Stimulated activated CD8-positive, alpha-beta memory T cell treated with anti-CD3 and anti-CD28 coated beads, Interleukin-15, amount 100 ng/mL, for 48 hours (primary cell): Measurements from ENCODE around the gene TPM1.
A peak's percentile ranks its signal among the peaks of the same experiment; 100 is the strongest.

Source experiments
- DNase-seq, 2 donors: peaks; one replicate each; pipeline ENCODE4 v3.0.0-alpha.2; 2020; ENCODE audit warnings: low read depth in 2 of 2

The TPM1 gene

DNA sequence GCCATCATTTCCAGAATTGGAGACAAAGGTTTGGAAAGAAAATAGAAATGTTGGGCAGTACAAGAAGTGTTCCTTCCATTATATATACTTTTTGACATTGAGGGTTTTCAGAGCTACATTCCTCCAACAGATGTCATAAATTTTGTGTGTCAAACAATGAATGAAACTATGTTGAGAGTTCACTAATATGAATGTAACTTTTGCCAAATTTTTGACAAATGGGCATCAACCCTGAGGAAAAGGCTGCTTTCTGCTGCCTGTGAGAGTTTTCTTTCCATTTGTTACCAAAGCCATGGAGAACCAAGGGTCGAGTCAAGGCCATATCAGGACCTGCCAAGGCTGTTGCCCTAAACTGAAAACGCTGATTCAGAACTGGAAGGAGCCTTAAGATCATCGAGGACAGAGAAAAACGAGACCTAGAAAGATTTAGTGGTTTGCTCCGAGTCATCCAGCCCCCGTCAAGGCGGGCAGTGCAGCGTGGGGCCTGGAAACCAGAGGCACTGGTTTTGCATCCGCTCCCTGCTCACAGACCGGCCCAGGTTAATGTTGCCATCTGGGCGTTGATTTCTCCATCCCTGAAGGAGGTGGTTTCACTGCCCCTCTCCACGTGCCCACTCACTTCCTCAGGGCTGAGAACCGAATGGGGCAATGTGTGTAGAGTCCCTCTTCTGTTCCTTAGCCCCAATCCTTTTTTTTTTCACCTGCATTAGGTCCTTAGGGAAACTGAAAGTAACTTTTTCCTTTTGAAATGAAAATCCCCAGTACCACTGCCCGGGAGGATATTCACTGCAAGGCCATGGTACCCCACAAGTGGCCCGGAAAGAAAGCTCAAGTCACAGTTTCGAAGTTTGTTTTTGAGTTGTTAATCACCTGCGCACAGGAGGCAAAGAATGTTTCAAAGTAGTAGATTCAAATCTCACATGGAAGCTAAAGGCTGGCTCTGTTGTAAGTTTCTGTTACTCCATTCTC is 32.8 kb downstream of the TPM1 start:
- DNase-seq, result no peak

DNA sequence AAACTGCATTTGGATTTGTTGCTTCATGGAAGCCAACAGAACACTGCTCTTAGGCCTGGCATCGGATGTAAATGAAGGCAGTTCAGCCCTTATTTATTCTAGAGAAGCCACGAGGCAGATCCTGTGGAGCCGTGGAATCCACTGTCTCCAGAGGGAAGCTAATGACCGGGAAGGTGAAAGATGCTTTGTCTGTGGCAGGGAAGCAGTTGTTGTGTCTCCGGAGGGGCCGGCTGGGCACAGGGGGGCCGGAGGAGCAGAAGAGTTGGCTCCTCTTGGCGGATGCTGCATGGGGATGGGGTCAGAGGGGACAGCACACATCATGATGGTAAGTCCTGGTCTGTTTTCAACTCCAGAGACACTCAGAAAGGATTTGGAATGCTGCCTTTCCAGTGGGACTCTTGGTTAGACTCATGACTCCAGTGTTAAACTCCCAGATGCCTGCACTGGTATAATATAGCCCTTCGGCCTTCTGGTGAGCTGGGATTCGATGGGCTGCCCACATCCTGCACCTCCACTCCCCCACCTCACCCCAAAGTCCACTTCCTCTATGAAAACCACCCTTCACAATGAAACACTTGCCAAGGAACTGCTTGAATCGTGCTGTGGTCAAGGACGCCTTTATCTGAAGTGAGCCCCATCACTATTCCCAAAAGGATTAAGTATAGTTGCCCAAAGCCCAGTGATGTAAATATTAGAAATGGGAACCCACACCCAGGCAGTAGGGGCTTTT is 33.6 kb downstream of the TPM1 start:
- no peak for DNase-seq

DNA sequence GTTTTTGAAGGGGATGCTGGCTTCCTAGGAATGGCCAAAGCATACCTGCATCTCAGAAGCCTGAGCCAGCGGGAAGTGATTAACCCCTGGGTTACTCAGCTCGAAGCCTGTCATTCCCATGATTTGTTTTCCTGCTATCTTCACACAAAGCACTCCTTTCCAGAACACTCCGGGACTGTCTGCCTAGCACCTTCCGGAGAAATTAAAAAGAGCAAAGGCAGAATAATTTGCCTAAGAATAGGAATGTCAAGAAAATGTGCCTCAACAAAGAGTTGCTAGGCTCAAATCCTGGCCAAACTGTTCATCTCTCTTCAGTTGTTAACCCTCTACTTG is 34.1 kb downstream of the TPM1 start:
- DNase-seq, result no peak

DNA sequence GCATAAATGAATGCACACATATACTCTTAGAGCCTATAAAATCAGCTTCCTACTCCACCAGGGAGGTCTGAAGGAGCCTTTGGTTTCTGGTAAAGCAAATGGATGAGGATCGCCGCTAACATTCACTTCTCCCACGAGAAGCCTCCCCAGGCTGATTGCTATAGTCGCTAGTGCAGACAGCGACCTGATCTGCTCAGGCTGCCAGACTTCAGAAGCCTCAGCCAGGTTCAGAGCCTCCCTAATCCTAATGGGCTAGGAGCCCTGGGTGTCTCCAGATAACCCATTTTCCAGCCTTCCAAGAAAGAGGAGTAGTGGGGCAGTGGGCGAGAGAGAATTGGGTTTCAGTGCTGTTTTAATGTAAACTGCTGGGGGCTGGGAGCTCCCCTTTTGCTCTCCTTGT is 35.4 kb downstream of the TPM1 start:
- DNase-seq, result no peak

DNA sequence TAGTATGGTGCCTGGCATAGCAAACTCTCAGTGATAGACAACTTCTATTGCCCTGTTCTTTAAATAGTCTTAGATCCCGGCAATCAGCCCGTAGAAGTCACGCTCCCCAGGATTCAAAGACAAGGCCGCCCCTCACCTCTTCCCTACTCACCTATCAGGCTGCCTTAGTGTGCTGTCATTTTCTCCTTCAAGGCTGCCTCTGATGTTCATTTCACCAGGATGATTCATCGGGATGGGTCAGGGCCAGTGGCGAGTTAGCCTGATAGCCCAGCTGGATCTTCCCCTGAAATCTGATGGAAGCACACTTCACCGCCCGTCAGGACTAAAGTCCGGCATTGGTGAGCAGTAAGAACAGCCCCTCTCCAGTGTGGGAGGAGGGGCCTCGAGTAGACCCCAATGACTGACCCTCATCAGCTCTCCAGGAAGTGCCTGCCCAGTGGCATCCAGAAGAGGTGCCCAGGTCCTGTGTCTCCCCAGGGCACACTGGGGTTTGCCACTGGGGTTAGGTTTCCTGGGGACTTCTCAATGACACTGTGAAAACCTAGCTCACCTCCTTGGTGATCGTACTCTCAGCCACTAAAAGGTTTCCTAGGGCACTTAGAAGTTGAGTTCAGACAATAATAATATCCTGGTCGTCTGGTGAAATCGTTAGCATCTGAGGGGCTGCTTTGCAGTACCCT is 37.5 kb downstream of the TPM1 start:
- no peak for DNase-seq

DNA sequence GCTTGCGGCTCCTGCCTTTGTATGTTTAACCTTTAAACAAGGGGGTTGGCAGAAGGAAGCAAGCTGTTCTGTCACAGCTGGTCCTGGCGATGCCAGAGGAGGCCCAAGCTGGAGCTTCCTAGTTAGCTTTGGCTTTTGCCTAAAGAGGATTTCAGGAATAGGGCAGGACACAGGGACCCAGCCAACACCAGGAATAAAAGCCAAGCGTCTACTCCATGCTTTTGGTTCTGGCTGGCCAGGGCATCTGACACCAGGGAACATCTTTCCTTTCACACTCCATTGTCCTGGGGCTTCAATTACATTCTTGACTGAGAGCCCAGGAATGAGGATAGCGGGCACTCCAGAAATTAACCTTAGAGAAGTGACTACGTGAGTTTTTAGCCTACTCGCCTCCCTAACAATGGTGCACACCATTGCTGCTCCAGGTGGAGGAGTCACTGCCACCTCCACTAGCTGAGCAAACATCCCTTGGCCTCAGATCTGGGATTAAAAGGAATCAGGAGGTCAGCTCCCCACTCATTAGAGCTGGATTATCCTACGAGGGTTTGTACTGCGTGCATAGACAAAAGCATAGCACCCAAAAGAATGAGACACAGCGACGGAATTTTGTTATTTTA is 38.2 kb downstream of the TPM1 start:
- no peak for DNase-seq

DNA sequence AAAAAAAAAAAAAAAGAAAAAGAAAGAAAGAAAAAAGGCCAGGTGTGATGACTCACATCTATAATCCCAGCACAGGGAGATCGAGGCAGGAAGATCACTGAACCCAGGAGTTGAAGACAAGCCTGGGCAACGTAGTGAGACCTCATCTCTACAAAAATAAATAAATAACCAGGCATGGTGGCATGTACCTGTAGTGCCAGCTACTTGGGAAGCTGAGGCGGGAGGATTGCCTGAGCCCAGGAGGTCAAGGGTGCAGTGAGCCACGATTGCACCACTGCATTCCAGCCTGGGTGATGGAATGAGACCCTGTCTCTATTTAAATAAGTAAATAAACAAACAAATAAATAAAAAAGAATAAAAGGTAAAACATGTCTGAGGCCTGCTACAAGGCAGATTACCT is 39.8 kb downstream of the TPM1 start:
- no peak for DNase-seq

DNA sequence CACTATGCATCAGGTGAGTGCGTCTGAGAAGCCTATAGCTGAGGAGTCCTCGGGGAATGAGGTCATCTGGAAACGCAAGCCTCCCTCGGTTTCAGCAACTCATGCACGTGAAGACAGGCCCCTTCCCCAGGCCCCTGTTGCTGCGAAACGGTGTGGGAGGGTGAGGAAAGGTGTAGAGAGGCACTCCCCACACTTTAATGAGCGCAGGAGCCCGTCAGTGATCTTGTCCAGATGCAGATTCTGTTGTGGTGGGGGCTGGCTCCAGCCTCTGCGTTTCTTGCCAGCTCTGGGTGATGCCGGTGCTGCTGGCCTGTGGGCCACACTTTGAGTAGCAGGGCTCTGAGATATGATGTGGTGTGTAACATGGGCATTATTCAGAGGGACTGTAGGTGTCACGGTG is 40.5 kb downstream of the TPM1 start:
- DNase-seq, result no peak

DNA sequence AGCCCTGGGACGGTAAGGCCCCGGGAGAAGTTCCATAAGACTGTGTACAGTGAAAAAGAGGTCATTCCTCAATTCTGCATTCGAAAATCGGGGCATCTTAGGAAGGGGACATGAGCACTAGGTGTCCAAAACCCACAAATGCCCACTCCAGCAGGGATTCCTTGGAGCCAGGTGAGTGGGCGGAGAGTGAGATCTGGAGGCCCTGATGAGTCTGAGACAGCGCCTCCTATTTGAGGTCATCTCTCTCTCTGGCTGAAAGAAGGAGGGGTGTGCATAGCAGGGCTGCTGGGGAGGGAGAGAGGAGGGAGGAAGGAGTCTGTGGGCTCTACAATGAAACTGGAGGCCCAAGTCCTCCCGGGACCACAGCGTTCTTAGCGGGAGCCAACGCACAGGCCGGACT is 41.0 kb downstream of the TPM1 start:
- DNase-seq, result no peak

DNA sequence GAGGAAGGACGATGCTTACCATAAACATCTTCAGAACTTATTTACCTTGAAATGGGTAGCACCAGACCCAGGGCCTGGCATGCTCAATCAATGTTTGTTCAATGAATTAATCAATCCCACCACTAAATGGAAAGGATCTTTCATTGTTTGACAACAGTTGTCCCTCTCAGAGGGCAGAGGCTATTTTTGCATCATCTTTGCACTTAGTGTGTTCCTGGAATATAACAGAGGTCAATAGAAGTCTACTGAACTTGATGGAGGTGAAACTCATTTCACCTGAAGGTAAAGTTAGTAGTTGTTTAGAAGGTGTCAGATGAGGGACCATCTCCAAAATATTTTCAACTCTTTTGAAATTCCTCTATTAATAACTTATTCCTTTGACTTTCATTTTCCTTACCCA is 42.3 kb downstream of the TPM1 start:
- DNase-seq, result no peak

DNA sequence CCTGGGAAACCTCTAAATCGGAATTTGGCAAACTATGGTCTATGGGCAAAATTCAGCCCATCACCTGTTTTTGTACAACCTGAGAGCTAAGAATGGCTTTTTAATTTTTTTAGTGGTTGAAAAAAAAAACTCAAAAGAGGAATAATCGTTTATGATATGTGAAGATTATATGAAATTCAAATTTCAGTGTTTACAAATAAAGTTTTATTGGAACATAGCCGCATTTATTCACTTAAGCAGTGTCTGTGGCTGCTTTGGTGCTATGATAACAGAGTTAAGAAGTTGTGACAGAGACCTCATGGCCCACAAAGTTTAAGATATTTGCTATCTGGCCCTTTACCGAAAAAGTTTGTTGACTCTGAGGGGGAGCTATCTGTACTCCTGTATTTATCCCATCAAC is 42.7 kb downstream of the TPM1 start:
- no peak for DNase-seq

DNA sequence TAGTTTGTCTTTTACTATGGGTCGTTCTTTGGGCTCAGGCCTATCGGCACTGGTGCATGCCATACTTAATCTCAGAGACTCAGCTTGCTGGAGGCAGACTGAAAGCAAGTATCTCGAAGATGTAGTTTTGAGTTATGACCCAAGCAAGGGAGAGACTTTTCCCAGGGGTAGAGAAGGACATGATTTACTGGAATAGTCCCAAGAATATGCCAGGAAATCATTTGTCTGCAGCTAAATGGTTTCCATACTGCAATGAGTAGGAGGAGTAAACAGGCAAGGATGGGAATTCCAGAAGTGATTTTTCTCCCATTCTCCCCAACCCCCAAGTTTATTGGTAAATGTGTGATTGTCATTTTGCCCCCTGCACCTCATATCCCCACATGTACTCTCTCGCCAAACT is 43.7 kb downstream of the TPM1 start:
- no peak for DNase-seq

DNA sequence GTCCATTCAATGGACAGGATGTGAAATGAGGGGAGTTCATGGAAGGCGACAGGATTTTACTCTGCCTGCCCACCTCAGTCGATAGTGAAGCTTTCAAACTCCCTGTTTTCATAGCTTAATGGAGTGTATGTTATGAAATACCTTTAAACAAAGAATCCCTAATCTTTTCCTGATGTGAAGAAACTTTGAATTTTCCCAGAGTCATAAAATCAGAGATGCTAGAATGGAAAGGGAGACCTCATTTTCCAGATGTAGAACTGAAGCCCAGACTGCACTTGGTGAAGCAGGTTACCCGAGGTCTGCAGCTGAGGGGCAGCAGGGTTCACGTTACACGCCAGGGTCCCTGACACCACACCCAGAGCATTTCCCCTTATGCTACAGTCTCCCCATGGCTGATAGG is 44.4 kb downstream of the TPM1 start:
- DNase-seq, result no peak

DNA sequence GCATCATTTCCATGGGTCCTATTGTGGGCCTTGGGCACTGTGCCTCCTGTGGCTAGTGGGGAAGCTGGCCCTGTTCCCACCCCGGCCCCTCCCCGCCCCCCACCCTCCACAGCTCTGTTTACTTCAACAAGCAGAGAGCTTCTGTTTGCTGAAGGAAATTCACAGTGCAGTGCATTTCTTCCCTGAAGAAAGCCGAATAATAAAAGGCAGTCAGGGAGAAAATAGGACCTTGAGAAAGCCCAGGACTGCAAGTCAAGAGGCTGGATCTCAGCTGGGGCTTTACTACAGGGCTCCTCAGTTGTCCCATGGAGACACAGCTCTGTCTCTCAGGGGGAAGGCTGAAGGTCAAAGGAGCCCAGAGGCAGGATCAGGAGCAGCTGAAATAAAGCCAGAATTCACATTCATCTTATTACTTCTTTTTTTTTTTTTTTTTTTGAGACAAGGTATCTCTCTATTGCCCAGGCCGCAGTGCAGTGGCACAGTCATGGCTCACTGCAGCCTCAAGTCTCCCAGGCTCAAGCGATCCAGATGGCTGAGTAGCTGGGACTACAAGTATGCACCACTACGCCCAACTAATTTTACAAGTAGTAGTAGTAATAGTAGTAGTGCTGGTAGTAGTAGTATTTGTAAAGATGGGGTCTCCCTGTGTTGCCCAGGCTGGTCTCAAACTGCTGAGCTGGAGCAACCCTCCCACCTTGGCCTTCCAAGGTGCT is 46.1 kb downstream of the TPM1 start:
- no peak for DNase-seq

DNA sequence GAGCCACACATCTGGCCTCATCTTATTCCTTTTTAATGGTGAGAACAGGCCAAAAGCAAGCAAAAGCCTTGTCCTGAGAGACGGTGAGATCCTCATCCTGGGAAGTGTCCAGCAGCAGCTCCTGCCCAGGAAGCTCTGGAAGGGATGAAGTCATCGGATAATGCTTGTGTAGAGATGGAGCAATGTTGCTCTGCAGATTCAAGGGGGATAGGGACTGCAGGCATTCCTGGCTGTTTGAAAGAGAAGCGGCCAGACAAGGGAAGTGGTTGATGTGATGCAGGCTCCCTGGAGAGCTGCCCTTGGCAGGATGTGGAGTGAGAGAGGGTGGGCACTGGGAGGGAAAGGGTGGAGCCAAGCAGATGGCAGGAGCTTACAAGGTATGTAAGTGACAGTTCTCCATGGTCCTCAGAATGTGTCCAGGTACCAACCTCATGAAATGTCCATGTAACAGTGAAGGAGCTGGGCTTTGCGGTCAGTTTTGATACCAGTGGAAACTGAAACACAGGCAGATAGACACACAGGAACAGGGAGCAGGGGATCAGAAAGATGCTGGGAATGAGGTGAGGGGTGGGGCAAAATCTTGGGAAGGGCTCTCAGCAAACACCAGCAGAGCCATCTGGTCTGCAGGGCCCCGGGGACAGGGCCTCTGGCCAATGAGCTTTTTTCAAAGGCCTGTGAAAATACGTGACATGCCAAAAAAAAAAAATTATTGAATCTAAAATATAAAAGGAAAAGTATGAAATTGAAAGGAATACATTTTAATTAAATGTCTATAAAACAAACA is 46.9 kb downstream of the TPM1 start:
- no peak for DNase-seq

DNA sequence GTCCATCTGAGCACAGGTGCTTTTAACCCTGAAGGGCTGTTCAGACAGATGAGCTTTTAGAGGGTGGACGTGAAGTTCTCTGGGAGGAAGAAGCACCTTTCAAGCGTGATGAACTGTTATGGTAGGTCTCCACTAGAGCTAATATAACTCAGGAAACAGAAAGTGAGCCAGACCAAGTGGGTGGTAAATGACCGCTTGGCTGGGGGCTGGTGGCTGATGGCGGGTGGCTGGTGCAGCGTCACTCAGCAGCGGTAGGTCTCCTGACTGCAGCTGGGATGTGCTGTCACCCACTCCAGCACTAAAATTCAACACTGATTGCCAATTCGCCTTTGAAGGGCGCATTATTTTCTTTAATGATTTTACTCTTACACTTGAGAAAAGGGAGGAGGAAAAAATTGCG is 47.9 kb downstream of the TPM1 start:
- no peak for DNase-seq

DNA sequence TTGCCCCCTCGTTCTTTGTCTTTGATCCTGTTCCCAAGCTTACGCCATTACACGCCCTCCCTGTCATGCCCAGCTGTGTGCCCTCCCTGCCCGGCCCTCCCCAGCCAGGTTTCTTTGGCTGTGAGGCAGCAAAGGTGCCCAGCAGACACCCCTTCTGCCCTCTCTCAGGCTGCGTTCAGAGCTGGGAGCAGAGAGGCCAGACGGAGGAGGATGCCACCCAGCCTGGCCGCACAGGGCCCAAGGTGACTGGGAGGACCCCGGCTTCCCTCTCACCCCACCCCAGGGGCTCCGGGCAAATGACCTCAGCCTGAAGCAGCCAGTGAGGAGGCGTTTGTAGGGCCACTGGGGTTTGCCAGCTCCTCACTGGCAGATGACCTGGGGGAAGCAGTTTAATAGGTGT is 48.3 kb downstream of the TPM1 start:
- DNase-seq, result no peak

DNA sequence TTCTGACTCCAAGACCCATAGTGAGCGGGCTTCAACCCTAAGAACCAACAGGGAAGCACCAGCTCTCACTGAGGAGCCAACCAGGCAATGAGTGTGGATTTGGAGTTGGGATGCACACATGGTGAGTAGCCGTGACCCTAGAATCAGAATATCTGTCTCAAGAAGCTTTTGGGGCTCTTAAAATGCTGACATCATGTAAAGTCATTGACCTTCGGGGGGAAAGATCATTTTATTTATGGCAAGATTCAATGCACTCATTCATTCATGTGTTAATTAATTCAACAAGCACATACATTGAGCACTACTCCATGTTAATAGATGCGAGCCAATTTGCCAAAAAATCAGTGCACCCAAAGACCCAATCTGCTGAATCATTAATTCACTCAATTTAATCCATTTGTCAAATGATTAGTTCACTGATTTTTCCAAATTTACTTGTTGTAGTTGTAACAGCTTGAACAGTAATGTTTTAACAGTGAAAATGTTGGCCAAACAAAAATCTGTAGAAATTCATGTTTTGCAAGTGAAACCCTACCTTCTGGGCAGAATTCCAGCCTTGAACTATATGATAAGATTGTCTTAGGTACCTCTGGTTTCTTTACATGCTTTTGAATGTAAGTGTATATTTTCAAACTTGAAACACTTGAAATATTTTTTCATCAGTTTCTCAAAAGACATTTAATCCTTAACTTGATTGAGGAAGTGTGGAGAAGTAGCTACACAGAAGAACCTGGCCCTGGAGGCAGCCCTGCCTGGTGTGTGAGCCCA is 49.3 kb downstream of the TPM1 start:
- DNase-seq, result no peak

DNA sequence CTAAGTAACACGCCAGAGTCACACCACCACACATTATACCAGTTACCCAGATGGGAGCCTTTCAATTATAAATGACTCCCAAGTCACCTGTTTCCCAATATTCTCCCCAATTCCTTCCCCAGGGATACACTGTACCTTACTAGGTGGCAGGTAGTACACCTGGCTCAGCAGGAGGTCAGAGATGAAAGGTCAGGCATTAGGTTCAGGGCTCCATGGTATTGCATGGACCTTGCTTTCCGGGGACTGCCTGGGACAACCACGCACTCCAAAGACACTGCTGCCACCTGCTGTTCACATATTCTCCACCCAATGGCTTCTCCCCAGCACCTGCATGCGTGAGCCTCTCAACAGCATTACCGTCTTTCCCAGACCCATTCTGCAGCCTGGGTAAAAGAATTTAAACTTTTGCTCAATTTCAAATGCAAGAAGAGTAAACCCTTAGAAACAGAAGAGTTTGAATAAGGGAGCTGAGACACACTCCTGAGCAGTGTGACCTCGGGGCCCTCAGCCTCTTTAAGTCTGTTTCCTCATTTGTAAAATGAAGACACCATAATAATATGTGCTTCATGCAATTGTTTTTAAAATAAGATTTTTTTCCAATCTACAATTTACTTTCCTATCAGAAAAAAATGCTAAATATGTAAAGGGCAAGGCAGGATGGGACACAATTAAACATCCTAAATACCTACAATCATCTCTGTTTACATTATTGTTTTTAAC is 51.1 kb downstream of the TPM1 start:
- peak; percentile 30 to 50 for DNase-seq
